ENCODE results near the gene RALGDS.

DNA sequence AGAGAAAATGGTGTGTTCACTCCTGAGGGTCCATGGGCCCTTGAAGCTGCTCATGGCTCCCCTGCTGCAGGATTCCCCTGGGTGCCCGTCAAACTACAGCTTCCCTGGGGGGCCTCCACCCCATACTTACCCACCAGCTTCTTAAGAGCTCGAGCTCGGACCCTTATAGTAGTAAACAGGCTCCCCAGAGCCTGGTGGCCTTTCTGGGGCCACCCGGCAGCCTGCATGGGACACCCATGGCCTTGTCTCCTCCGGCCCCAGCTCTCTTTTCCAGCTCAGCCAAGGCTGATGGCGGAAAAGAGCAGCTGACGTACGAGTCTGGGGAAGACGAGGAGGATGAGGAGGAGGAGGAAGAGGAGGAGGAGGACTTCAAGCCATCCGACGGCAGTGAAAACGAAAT, 63.5 kb downstream of the RALGDS start:
- TF ChIP-seq, protein P1, sequence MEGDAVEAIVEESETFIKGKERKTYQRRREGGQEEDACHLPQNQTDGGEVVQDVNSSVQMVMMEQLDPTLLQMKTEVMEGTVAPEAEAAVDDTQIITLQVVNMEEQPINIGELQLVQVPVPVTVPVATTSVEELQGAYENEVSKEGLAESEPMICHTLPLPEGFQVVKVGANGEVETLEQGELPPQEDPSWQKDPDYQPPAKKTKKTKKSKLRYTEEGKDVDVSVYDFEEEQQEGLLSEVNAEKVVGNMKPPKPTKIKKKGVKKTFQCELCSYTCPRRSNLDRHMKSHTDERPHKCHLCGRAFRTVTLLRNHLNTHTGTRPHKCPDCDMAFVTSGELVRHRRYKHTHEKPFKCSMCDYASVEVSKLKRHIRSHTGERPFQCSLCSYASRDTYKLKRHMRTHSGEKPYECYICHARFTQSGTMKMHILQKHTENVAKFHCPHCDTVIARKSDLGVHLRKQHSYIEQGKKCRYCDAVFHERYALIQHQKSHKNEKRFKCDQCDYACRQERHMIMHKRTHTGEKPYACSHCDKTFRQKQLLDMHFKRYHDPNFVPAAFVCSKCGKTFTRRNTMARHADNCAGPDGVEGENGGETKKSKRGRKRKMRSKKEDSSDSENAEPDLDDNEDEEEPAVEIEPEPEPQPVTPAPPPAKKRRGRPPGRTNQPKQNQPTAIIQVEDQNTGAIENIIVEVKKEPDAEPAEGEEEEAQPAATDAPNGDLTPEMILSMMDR (conservative IDR thresholded peaks at IDR 0.05; ENCODE audit: low read depth, low read length) = no peak
- no peak for TF ChIP-seq EZH2 (IDR thresholded peaks at IDR 0.05; ENCODE audit: borderline replicate concordance, low read depth, low read length, poor library complexity, severe bottlenecking)

All from A673 (cell line).